Erythroblast (primary cell): ENCODE results near the gene TPR.

Experiments used
- GATA1 ChIP-seq: IDR thresholded peaks from 2 replicates; pipeline ENCODE4 v1.6.1; 2011; ENCODE audit warnings: low read depth, mild to moderate bottlenecking, control low read depth, low read length, moderate library complexity
- POLR2A ChIP-seq: IDR thresholded peaks from 2 replicates; pipeline ENCODE4 v1.6.1; 2011; ENCODE audit warnings: mild to moderate bottlenecking, low read length

- TF ChIP-seq POLR2A (no peak), GATA1 (no peak)
Observed at GRCh38 chr1:186315570-186315969, 59.5 kb downstream of the TPR start.
